Measurements from ENCODE around the gene C1orf53.
"Not testable (repeated sequence)": the region's sequence is repeated elsewhere in the genome, so short reads cannot be mapped to it uniquely, and the experiment has no call there.

The C1orf53 gene

DNA sequence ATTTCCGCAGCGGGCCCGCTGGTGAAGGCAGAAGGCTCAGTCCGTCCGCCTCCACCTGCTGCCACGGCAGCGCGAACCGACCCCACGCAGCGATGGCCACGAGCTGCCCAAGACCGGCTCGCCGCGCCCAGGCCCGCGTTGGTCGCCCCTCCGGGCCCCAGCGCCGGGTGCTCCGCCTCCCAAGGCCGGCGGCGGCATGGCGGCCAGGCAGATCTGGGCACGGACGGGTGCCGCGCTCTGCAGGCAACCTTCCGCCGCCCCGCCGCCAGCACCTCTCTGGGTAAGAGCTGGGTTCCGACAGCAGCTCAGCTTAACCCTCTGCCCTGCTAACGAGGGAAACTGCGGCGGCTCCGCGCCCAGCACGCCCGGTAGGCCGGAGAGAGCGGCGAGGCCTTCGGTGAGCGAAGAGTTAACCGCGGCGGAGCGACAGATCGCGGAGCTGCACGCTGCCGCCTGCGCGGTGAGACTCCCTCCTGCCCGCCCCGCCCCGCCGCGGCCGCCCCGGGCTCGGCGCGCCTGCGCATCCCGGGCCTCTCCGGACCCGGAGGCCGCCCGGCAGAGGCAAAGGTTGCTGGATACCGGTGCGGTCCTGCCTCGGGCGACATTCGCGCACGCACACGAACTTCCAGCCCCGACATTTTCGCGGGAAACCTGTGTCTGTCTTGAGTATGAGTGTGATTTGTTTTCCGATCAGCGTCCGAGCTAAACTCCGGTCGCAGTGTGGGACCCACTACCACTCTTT, at the start of gene C1orf53:
TSS of gene C1orf53 (plus strand) at position 177 of the 742 bp plus-strand sequence. CDS start at position 197, 20 bp downstream.
- DNase-seq: peak; percentile 90

DNA sequence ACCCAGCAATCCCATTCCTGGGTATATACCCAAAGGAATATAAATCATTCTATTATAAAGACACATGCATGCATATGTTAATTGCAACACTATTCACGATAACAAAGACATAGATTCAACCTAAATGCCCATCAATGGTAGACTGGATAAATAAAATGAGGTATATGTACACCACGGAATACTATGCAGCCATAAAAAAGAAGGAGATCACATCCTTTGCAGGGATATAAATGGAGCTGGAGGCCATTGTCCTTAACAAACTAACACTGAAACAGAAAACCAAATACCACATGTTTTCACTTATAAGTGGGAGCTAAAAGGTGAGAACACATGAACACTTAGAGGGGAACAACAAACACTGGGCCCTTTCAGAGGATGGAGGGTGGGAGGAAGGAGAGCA, 46.7 kb upstream of the C1orf53 start:
- DNase-seq: not testable (repeated sequence)

DNA sequence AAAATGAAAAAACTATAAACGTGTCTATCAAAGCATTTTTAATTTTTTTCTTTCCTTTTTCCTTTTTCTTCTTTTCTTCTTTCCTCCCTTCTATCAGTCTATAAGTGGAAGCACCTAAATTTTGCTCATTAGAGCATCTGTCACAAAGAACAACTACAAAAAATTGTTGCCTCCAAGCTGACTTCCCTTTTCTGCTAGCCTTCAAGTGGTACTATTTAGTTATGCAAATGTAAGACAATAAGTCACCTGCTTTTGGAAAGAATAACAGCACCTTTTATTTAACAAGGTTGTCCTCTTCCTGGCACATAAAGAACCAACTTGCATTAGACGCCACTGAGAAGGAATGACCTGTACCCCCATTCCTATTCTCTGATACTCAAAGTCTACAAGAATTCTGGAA, 45.0 kb upstream of the C1orf53 start:
- DNase-seq: no peak

DNA sequence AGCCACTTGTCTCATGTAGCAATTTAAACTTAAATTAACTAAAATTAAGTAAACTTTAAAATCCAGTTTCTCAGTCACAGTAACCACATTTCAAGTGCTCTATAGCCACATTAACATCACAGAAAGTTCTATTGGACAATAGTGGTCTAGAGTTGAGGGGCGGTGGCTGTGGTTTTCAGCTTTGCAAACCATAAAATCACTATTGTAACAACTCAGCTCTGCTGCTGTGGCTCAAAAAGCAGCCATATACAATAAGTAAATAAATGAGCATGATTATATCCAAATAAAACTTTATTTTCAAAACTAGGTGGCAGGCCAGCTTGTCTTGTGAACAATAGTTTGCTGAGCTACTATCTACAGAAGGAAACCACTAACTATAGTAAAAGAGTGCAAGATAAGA, 43.4 kb upstream of the C1orf53 start:
- DNase-seq: peak; percentile 9

DNA sequence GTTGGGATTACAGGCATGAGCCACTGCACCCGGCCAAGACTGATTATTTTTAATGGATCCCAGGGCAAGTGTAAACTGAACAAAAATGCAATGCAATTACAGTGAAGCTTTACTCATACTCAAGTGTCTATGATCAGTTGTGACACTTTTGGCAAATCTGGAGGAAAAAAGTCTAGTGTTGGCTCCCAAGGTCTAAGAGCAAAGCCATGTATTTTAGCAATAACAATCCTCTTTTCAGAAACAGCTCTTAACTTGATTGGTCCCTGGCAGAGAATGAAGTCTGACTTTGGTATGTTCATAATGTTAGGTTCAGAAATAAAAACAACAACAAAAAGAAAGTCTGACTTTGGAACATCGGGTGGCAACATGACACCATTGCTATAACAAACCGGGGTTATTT, 40.2 kb upstream of the C1orf53 start:
- DNase-seq: no peak

DNA sequence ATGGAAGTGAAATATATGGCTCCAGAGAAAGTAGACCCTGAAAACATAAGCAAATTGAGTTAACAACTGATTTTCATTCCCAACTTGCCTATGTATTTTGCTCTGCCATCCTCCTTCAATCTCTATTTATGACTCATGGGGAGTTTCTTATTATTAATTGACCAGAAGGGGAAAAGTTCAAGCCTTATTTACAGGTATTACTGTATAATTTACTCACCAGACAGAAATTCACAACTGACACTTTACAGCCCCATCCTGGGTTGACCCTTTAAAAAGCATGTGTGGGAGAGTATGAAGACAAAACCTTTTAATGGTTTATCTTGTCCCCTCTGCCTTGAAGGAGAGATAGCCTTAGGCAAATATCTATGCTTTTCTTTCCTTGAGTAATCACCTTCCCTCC, 39.8 kb upstream of the C1orf53 start:
- no peak for DNase-seq

DNA sequence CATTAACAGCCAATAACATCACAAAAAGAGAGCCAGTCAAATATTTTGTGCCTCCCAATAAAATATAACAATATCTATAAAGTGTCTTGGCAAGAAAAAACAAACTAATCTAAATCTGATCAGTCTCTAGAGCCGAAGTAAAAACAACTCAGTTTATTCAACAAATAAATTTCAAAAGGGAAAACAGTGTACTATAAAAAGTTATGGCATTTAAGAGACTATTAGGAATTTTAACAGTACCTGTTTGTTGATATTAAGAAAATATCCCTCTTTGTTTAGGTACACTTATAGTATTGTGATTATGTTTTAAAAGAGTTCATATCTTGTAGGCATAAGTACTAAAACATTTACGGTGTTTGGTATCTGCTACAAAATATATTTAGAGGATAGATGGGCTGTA, 36.6 kb upstream of the C1orf53 start:
- DNase-seq: no peak

DNA sequence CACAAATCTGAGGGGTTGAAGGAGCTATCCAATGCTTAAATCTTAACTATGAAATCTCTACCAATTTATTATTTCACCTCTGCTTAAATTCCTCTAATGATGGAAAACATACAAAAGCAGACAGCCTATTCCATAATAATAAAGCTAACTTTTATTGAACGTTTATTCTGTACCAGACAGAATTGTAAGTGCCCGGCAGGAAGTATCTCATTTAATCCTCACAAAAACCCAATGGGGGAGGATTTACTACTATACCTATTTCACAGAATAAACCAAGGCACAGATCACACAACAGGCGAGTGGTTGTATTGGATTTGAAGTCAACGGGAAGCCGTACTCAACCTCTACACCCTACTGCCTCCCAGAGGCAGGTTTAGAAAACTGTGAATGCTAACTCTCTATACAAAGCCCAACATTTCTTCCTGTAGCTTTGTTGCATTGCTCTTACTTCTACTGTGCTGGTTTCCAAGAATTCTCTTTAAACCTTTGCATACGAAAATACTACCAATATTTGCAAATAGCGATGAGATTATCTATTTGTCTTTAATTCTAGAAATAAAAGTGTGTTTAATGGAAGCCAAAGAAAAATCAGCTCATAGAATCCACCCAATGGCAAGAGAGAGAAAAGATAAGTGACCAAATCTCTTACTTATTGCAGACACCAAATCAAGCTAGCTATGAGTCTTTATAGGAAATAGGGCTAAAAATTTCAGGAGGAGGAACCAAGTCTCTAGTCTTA, 33.5 kb upstream of the C1orf53 start:
- peak; percentile 82 for DNase-seq

DNA sequence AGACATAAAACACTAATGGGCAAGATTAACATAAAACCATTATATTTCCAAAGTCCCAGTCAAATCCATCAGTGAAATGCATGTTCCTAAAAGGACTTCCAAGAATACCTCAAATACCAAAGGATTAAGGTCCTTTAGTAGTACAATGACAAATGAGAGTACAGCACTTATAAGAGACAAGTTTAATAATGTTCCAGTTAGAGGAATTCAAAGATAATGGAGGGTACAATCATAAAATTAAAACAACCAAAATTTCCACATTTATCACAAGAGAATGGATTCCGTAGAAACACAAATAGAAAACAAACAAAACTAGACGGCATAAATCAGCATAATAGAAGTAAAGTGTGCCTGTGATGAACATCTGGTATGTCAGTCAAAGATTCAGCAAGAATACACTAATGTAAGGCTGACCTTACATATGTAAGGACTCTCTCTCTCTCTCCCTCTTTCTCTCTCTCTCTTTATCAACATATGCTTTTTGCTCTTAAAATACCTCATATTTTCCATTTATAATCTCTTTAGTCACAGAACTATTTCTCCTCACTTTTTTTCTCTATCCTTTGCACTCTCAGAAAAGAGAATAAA, 32.8 kb upstream of the C1orf53 start:
- DNase-seq: no peak

DNA sequence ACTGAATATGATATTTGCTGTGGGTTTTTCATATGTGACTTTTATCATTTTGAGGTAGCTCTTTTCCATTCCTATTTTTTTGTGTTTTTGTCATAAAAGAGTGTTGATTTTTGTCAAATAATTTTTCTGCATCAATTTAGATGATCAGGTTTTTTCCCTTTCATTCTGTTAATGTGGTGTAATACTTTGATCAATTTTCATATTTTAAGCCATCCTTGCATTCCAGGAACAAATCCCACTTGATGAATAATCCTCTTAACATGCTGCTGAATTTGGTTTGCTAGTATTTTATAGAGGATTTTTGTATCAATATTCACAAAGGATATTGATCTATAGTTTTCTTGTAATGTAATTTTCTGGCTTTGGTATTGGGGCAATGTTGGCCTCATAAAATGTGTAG, 25.5 kb upstream of the C1orf53 start:
- no peak for DNase-seq

DNA sequence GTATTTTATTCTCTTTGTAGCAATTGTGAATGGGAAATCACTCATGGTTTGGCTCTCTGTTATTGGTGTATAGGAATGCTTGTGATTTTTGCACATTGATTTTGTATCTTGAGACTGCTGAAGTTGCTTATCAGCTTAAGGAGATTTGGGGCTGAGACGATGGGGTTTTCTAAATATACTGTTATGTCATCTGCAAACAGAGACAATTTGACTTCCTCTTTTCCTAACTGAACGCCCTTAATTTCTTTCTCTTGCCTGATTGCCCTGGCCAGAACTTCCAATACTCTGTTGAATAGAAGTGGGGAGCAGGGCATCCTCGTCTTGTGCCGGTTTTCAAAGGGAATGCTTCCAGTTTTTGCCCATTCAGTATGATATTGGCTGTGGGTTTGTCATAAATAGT, 22.0 kb upstream of the C1orf53 start:
- not testable (repeated sequence) for DNase-seq

DNA sequence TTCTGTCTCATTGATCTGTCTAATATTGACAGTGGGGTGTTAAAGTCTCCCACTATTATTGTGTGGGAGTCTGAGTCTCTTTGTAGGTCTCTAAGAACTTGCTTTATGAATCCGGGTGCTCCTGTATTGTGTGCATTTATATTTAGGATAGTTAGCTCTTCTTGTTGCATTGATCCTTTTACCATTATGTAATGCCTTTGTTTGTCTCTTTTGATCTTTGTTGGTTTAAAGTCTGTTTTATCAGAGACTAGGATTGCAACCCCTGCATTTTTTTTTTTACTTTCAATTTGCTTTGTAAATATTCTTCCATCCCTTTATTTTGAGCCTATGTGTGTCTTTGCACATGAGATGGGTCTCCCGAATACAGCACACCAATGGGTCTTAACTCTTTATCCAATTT, 20.2 kb upstream of the C1orf53 start:
- DNase-seq: not testable (repeated sequence)

DNA sequence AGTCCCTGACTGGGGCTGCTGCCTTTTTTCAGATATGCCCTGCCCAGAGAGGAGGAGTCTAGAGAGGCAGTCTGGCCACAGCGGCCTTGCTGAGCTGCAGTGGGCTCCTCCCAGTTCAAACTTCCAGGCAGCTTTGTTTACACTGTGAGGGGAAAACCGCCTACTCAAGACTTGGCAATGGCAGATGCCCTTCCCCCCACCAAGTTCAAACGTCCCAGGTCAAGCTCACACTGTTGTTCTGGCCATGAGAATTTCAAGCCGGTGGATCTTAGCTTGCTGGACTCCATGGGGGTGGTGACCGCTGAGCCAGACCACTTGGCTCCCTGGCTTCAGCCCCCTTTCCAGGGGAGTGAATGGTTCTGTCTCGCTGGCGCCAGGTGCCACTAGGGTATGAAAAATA, 18.3 kb upstream of the C1orf53 start:
- DNase-seq: no peak

DNA sequence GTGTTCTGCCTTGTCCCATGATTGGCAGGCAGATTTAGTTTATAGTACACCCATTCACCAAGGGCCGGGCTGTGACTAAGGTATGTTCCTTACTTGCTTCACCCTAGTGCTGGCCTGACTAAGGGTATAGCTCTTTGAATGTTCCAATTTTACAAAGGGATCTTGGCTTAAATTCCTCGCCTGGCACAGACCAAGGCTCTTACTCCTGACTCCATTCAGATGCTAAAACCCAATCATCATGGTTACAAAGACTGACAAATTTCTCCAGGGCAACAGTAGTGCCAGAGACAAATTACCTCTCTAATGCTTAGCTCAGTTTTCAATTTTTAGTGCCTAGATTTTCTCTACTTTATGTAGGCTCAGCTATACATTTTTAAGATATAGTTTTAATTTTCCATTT, 11.5 kb upstream of the C1orf53 start:
- no peak for DNase-seq

DNA sequence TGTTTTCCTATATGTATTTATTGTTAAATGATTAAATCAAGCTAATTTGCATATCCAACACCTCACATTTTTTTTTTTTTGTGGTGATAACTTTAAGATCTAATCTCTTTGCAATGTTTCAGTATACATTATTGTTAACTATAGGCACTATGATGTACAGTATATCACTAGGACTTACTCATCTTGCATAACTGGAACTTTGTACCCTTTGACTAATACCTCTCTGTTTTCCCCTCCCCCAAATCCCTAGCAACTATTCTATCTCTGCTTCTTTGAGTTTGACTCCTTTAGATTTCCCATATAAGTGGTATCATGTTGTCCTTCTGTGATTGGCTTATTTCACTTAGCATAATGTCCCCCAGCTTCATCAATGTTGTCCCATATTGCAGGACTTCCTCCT, 9.7 kb upstream of the C1orf53 start:
- no peak for DNase-seq

DNA sequence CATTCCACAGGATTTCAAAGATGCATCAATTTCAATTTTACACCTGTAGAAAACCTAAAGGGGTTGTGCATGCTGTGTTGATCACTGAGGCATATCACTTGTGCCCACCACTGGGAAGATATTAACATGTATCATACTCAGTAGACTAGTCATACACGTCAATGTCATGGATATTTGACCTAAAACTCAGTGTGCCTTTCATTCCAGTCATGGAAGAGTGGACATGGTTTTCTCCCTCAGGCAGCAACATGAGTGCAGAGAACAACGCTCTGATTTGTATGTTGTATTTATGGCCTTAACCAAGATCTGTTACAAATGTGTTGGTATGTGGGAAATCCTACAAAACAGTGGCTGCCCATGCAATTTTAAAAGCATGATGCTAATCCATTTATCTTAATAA, 6.1 kb upstream of the C1orf53 start:
- DNase-seq: no peak

DNA sequence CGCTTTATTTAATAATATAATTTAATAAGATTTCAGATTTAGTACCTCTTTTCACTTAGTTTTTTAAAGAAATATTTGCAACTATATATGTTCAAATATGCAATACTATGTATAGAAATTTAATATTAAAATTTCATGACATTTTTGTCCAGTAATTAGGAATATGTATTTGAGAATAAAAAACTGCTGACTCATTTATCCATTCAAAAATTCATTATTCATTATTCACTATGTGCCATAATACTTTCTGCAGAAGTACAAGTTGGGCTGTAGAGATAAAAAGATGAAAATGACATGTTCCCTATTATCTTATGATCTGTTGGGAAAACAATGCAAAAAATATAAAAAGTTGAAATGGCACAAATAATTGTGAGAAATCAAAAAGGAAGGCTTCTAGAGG, 3.4 kb upstream of the C1orf53 start:
- no peak for DNase-seq

DNA sequence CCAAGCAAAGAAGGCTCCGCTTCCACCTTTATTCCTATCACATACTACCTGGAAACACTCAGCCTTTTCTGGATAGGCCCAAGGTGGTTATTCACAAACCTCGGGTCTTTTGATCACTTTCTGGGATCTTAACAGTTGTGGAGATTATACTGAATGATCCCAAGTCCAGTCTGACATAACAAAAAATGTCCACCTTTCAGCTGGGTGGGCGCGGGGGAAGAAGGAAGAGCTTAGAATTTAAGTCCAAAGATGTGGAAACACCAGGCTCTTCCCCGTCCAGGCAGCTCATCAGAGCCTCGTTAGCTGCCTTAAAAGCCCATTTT, 338 bp upstream of the C1orf53 start:
- no peak for DNase-seq

DNA sequence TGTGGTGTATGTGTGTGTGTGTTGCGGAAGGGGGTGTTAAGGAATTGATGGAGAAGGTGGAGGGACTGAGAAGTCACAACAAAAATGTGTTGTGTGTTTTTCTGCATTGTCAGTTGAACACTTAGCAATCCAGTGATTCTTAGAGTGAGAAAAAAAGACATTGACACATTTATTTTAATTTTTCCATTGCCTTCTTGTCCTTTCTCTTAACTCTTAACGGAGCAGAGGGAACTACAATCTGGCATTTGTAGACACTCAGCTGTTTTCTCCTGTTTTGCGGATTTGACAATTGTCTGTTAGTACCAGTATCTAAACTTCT, 725 bp downstream of the C1orf53 start:
- no peak for DNase-seq

DNA sequence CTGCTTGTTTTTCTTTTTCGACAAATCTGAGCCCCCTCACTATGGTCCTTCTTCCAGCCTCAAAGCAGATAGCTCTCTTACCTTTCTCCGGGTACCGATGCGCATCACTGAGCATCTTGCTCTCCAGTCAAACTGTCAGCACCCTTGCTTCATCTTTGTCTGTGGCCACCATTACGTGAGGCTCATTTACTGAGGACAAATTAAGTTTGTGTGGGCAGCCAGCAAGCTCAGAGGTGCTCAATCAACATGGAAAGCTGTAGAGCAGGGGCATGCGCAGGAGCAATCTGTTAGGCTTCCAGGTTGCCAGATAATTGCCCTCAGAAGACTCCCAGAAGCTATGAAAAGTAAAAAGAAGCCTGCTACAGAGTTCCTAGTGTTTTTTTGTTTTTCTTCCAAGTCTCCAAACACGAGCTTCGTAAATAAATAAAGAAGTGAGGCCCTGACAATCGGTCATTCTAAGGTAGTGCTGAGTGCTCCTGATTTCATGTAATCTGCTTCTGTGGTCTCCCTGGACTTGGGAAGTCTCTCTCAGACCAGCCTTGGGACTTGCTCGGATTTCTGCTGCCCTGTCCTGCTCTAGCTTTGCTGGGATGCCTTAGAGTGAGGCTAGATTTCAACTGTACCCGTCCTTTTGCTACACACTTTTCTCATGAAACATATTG, 1.8 kb downstream of the C1orf53 start:
- no peak for DNase-seq

DNA sequence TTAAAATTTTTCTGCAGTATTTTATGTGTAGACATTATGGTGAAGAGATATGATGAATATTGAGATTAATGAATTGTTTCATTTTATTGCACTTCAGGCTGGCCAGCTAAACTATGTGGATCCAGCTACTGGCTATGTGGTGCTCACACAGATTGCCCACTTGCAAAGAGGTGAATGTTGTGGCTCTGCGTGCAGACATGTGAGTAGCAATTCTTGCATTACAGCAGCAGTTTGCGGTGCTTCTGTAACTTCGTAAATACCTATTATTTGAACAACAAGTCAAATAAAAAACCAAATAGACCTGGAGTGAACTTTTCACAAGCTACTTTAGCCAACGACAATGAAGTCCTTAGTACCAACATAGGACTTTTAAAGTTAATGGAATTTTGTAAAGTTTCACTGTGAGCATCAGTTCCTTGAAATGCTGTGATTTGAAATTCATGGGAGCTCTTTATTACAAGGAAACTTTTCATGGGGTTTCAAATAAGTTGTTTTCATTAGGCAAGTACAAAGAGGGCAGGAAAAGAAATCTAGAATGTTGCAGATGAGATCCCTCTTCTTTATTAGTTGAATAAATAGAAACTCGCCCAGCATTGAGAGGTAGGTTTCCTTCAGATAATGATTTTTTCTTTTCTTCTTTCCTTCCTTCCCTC, 3.4 kb downstream of the C1orf53 start:
- no peak for DNase-seq

DNA sequence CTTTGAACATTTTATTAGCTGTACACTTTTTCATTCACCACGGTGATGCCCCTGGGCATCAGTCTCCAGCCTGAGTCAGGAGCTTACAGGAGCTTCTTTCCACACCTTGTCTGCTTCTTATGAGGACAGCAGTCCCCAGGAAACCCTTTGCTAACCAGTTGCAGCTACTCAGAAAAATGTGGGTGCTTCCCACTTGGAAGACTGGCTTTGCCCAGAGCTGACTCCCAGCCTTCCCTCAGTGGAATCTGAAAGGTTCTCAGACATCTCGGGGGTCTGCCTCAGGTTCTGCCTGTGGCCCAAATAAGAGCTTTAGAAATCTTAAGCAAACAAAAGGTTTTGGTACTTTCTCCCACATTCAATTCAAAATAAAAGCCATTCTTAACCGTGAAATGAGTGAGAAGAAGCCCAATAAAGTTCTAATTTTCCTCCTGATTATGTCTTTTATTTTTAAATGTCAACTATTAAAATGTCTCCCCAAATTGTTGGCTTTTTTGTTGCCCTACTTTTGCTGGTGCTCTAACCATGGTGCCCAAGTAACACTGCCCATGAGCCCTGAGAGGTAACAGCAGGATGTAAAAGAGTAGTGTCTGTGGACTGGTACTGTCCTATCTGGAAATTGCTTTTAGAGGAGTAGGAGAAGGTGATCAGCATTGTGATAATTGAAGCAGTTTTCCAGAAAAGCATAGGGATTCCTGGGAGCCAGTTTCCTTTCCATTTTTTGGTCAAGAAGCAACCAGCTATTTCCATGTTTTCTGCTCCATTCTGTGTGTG, 5.6 kb downstream of the C1orf53 start:
- DNase-seq: no peak

All from hematopoietic multipotent progenitor cell treated with erythropoietin and hydrocortisone succinate and interleukin-3 and kit ligand, for 6 days (in vitro differentiated cells).